HG03108 (cell line): Measurements from ENCODE around the gene KRABD2.
"Not testable (repeated sequence)": the region's sequence is repeated elsewhere in the genome, so short reads cannot be mapped to it uniquely, and the experiment has no call there.

Experiments used
- ATAC-seq: cut with Tn5 transposase; IDR thresholded peaks from one replicate; pipeline ENCODE4 v1.9.1; 2021; ENCODE audit warnings: moderate library complexity; ENCODE audit not compliant: unreplicated experiment

Gene KRABD2

DNA sequence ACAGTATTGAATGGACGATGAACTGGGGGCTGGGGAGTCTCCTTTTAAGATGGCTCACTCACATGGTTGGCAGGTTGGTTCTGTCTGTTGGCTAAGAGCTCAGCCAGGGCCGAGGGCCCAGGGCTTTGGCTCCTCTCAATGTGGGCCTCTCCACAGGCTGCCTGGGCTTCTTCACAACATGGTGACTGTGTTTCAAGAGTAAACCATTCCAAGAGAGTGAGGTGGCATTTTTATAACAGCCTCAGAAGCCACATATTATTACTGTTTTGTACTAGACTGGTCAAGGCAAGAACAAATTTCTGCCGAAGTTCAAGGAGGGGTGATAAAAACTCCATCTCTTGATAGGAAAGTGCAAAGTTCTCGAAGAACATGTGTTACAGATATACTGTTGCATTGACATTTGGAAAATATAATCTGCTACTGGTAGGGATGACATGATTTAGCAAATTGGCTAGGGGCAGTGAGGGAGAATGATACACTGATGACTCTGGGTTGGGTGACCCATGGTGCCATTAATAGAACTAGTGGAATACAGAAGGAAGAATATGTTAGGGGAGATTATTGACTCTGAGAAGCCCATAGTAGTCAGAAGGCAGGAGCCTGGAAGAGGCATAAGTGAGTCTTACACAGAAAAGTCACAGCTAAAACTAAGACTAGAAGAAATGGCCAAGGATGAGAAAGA lies 13.7 kb downstream of the KRABD2 start:
- no peak for ATAC-seq

DNA sequence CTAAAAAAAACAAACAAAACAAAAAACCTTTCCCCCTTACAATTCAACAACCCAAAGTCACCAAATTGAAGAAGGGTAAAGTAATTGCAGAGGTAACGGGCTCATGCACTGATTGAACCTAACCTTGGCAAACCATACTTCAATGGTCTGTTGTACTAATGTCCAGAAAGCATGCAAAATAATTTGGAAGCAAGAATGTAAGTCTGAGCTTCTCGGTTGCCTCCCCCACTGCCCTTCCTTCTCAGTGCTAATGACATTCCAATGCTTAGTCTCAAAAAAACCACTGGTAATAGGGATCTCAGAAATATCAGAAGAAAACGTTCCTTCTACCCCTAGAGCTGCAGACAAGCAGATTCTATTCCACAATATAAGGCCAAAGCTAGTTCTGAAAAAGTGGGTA lies 15.8 kb downstream of the KRABD2 start:
- ATAC-seq: no peak

DNA sequence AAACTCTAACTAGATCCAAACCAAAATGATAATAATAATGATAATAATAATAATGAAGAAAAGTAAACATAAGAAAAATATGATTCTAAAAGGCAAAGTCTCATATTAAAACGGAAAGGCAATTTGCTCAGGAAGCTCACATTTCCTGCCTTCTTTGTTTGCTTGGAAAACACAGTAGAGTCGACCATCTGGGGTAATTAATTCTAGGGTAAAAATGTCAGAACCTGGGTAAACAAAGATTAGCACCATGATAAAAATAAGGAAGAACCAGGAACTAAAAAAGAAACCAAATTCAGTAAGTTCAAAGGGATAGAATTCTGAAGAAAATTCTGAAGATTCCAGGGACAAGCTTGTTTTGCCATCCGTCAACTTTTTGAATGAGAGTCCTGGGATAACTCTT lies 16.2 kb downstream of the KRABD2 start:
- no peak for ATAC-seq

- no peak for ATAC-seq
Measured at GRCh38 chr17:8359769-8360168, 16.7 kb downstream of the KRABD2 start.

GRCh38 chr17:8357910-8358309 lies 18.6 kb downstream of the KRABD2 start:
- ATAC-seq: no peak

DNA sequence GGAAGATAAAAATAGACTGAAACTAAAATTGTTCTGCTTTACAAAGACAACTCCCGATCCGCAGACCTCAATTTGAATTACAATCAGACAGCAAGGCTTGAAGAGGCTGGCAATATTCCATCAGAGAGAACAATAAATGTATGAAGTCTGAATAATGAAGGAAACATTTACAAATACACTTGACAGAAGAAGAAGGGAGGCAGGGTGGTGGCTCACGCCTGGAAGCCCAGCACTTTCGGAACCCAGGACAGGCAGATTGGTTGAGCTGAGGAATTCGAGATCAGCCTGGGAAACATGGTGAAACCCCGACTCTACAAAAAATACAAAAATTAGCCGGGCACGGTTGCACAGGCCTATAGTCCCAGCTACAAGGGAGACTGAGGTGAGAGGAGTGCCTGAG lies 22.3 kb downstream of the KRABD2 start:
- ATAC-seq: no peak

DNA sequence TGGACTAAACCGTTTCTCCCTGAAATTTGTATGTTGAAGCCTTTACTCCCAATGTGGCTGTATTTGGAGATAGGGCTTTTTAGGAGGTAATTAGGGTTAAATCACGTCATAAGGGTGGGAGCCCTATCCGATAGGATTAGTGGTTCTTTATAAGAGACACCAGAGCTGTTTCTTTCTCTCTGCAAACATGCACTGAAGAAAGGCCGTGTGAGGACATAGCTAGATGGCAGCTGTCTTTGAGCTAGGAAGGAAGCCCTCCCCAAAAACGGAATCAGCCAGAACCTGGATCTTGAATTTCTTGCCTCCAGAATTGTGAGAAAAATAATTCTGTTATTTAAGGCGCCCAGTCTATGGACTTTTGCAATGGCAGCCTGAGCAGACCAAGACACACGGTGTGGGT lies 22.8 kb downstream of the KRABD2 start:
- no peak for ATAC-seq

DNA sequence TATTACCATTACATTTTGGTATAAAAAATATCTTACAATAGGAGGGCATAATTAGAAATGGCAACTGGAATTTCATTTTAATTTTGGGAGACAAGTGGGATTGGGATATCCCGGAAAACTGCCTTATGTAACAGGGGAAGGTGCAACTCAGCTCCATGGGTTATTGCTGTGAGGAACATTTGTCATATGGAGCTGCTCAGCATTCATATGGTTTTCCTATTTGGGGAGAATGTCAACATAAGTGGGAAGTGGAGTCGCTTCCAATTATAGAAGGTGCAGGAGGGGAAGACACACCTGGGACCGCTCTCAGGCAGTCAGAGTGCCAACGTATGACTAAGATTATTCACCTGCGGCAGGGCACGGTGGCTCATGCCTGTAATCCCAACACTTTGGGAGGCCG lies 26.2 kb downstream of the KRABD2 start:
- no peak for ATAC-seq

DNA sequence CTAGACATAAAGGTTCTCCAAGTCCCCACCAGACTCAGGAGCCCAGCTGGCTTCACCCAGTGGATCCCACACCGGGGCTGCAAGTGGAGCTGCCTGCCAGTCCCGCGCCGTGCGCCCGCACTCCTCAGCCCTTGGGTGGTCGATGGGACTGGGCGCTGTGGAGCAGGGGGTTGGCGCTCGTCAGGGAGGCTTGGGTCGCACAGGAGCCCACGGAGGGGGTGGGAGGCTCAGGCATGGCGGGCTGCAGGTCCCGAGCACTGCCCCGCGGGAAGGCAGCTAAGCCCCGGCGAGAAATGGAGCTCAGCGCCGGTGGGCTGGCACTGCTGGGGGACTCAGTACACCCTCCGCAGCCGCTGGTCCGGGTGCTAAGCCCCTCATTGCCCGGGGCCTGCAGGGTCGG lies 29.5 kb downstream of the KRABD2 start:
- ATAC-seq: not testable (repeated sequence)

GRCh38 chr17:8345951-8346665 lies 30.4 kb downstream of the KRABD2 start:
- ATAC-seq: no peak

DNA sequence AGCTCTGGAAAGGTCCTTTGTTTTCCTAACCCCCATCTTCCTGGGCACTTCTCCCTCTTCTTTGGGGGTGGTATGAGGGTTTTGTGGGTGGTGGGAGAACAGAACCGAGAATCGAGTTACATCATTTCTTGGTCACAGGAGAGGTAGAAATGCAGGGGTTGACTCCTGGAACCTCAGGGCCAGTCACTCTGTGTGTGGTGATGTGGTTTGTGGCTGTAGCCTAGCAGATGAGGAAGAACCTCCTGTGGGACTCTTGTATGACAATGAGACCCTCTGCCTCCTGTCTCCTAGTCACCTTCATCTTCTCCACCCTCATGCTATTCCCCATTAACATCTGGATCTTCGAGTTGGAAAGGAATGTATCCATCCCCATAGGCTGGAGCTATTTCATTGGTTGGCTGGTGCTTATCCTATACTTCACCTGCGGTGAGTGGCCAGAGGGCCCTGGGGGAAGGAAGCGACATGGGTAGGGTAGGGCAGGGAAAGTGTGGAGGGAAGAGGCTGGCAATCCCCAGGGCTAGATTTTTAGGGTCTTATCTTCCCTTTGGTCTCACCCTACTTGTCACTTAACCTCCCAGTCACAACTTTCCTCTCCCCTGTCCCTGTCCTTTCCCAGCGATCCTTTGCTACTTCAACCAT lies 31.3 kb downstream of the KRABD2 start:
- ATAC-seq: no peak

DNA sequence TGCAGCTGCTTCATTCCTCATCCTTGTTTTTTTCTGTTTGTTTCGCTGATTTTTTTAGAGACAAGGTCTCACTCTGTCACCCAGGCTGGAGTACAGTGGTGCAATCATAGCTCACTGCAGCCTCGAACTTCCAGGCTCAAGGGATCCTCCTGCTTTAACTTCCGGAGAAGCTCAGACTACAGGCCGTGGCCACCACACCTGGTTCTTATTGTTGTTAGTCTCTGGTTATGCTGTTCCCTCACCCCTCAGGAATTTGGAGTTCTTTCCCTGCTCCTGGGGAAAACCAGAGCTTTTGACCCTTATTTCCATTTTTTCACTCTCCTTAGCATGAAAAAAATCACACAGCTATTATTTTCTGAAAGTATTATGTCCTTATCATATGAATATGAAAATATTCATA lies 35.0 kb downstream of the KRABD2 start:
- no peak for ATAC-seq

GRCh38 chr17:8339540-8339939 lies 37.0 kb downstream of the KRABD2 start, which contains the start of gene ODF4:
ODF4 (plus strand) TSS chr17:8339840; CDS start chr17:8340052, 212 bp downstream.
- no peak for ATAC-seq

- no peak for ATAC-seq
Measured at GRCh38 chr17:8338753-8339140, 37.8 kb downstream of the KRABD2 start.

- no peak for ATAC-seq
Measured at GRCh38 chr17:8337802-8338752, 38.4 kb downstream of the KRABD2 start.

- no peak for ATAC-seq
Measured at GRCh38 chr17:8333281-8333680, 43.2 kb downstream of the KRABD2 start.

- ATAC-seq: no peak
Measured at GRCh38 chr17:8332688-8333087, 43.8 kb downstream of the KRABD2 start.

DNA sequence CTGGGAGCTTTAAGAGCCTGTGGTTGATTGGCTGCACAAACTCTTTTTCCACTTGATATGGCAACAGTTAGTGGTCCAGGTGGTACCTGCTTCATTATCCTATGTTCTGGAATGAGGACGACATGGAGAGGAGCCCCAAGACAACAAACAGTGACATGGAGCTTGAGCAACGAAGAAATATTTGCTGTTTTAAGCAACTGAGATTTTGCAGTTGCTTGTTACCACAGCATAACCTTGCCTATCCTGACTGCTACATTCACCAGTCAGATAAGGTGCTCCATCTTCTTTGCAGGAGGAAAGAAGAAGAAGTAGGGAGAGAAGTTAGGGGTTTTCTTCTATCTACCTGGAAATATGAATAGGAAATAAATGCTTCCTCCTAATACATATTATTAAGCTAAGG lies 44.4 kb downstream of the KRABD2 start:
- ATAC-seq: no peak

DNA sequence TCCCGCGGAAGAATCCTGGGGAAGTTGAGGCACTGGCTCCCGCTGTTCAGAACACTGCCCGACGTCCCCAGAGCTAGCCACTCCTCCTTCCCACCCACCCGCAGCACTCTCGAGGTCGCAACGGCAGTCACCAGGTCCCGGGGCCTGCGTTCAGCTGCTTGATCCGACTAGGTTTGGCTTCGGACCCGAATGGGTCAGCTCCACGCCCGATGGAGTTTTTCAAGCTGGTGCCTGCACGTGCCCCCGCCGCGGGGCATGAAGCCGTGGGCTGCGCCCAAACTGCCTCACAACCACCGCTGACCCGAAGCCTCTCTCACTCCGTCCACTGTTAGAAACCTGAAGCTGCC lies 49.2 kb downstream of the KRABD2 start:
- no peak for ATAC-seq
